ENCODE results near the gene TFB1M.

TFB1M gene

DNA sequence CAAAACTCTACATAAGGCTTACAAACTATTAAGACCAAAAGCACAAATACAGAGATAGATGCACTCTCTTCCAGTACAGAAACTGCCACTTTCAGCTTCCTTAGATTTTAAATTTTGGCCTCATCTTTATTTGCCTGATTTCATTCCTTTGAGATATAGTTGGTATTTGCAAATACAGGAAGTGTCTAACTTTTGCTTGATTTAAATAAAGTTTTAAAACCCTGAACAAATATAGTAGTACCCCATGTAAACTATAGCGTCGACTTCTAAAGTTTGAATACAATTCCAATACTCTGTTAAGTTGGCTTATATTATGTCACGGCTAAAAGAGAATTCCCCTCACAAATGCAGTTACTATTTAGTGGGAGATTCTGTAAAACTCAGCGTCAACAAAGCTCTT, 51.6 kb downstream of the TFB1M start:
- no peak for DNase-seq

DNA sequence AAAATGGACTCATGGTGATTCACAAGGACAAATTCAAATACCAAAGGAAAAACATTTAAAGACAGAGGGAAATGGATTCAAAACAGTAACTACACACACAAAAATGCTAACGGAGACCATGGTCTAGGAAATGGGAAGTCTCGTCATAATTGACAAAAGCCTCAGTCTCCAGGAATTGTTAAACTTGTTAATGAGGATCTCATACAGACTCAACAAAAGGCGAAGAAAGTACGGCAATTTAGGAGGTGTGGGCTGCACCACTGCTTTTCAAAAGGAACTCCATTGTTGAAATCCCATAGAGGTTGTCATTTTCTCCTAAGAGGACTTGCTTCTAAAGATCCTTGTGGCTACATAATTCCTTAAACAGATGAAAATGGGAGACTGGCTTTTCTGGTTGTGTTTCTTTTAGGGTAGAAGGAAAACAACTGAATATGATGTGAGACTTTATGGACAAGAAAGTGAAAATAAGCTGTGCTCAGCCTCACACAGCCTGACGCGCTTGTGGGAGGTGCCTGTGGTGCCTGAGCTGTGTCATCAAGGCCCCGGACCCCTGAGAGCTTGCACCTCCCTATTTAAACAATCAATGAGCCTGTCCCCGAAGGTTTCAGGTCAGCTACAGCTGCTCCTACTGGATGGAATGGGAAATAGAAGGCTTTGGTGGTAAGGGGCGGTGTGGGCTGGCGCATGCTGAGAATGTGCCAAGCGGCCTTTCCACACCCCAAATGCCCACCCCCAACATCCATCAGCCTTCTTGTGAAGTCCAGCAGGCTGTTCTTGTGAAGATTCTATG, 53.0 kb downstream of the TFB1M start:
- DNase-seq = no peak

DNA sequence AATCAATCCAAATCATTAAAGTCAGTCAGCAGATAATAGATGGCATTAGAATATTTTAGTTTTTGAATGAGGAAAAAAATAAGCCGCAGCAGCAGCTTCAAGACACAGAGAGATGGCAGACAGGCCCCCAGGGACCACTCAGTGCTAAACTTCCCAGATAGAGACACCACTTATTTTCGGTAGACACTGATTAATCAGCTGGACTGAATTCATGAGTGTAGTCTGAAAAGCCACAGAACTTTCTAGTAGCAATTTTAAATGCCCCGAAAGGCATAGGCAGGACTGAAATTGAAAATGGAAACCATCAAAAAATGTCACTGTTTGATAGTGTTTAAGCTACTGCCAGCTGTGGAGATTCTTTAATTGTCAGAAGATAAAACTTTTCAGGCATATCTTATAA, 53.6 kb downstream of the TFB1M start:
- no peak for DNase-seq

DNA sequence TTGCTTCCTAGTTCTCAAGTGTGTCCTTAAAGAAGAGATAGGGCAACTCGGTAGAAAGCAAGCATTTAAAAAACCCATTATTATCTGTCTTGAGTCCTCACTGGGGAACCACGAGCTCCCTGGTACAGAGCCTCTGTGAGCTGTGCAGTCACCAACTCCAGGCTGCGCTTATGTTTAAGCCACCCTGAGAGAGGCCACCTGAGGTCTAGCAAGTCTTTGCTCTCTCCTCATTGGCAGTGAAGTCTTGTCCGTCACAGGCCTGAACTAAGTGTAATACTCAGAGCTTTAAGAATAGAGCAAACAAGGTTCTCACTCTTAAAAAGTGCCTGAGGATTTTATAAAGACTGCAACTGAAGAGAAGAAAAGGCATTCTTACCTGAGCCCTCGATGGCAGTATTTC, 54.4 kb downstream of the TFB1M start:
- DNase-seq = no peak

- no peak for DNase-seq
Measured at GRCh38 chr6:155259204-155259603, 55.1 kb downstream of the TFB1M start.

DNA sequence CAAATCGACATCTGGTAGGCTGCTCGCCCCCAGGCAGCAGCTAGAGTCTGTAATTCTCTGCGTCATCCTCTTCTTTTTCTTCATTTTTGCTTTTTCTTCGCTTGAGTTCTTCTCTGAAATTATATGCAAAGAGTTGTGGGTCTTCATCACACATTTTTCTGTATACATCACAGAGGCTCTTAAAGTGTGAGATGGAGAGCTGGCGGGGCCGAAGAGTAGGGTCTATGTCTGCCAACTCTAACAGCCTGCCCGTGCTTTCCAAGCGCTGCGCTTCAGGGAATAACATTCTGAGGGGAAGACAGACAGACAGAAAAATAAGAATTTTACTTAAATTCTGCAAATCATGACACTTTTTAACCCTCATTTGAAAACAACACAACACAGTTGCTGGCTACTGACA, 56.5 kb downstream of the TFB1M start:
- DNase-seq = no peak

DNA sequence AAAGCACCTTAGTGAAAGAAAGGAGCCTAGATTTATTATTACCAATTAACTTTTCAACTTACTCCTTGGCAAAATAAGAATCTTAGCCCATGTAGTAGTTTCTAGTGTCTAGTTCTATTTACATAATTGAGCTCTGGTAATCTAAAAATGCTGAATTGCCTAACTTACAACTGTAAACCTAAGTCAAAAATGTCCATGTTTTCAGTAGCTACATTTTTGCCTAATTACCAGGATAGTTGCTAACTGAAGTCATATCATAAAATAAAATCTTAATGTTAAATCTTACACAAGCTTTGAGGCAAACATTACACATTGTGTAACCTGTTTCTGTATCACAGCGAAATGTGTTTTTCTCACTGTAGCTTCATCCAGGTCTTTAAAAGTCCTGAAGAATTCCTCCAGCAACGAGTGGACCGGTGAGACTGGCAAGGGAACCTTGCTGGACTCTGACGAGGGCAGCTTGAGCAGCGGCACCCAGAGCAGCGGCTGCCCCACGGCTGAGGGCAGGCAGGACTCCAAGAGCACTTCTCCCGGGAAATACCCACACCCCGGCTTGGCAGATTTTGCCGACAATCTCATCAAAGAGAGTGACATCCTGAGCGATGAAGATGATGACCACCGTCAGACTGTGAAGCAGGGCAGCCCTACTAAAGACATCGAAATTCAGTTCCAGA, 58.0 kb downstream of the TFB1M start:
- no peak for DNase-seq

DNA sequence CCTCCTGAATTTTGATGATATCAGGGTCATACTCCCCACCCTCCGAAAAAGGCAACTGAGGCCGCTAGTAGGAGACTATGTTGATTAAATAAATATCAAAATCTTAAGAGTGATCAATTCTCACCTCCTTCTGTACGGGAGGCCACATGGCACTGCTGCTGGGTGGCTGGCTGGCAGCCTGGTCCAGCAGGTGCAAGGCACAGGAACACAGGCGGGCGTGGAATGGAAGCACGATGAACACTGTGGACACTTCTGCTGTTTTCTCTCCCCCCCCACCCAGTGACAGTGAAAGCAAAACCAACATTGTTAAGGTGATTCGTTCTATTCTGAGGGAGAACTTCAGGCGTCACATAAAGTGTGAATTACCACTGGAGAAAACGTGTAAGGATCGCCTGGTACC, 60.1 kb downstream of the TFB1M start:
- DNase-seq = no peak

DNA sequence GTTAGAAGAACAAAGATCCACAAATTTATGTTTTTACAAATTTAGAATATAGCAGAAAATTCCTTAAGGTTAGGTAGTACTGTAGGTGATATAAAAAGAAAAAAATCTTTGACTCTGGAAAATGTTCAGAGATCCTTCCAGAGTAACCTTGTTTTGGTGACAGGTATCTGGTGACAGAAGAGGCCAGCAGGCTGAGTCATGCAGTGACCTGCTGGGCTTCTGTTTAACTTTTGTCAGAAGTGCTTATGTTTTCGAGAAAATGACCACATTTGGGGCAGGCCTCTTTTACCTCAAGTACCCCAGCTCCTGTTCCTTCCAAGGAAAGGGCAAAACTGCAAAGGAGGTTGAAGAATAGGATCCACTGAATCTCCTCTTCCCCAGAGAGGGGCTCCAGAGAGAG, 60.9 kb downstream of the TFB1M start:
- DNase-seq = no peak

- no peak for DNase-seq
Measured at GRCh38 chr6:155252581-155252980, 61.7 kb downstream of the TFB1M start.

DNA sequence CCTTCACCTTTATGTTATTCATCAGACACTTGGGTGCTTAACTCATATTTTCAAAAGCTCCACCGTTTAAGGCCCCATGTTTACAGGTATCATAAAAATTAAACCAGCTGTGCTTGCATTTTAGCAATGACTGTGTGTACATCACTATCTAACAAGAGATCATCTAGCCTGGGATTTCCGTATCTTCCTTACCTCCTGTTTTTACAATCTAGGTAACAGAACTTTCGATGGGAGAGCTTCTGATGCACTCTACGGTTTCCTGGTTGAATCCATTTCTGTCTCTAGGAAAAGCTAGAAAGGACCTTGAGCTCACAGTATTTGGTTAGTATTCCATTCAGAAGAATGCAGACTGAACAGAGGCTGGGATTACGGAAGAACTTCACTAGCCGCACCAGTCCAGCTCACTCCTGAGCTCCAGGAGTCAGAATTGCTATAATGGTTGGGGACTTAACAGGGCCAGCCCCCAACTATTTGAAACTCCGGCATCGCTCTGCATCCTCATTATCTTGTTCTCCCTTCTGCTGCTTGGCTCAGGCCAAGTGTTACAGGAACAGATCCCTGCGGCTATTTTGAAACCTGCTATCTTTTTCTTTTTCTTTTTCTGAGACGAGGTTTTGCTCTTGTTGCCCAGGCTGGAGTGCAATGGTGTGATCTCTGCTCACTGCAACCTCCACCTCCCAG, 63.4 kb downstream of the TFB1M start:
- no peak for DNase-seq

- DNase-seq = peak; percentile 26 to 28
Measured at GRCh38 chr6:155248008-155249001, 66.0 kb downstream of the TFB1M start.

GRCh38 chr6:155247618-155248007, 66.7 kb downstream of the TFB1M start:
- DNase-seq = no peak

DNA sequence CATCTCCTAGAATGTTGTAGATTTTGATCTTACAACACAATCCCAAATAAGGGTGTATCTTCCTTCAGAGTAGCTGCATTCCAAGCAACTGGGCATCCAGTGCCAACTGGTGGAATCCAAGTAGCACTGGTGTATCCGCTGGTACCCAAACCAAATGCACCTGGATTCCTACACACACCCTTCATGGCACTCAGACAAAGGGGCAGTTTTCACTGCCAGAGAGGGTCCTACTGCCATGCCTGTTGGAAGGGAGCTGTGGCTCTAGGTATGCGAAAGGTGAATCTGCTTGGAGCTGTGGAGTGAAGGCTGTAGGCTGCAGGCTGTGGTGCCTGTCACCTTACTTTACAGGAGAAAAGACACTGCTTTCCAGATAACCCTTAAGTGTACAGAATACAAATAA, 67.5 kb downstream of the TFB1M start:
- DNase-seq = no peak

GRCh38 chr6:155245831-155246230, 68.5 kb downstream of the TFB1M start:
- no peak for DNase-seq

GRCh38 chr6:155245193-155245592, 69.1 kb downstream of the TFB1M start:
- DNase-seq = no peak

- no peak for DNase-seq
Measured at GRCh38 chr6:155244434-155244833, 69.8 kb downstream of the TFB1M start.

GRCh38 chr6:155241966-155242365, 72.3 kb downstream of the TFB1M start:
- DNase-seq = no peak

DNA sequence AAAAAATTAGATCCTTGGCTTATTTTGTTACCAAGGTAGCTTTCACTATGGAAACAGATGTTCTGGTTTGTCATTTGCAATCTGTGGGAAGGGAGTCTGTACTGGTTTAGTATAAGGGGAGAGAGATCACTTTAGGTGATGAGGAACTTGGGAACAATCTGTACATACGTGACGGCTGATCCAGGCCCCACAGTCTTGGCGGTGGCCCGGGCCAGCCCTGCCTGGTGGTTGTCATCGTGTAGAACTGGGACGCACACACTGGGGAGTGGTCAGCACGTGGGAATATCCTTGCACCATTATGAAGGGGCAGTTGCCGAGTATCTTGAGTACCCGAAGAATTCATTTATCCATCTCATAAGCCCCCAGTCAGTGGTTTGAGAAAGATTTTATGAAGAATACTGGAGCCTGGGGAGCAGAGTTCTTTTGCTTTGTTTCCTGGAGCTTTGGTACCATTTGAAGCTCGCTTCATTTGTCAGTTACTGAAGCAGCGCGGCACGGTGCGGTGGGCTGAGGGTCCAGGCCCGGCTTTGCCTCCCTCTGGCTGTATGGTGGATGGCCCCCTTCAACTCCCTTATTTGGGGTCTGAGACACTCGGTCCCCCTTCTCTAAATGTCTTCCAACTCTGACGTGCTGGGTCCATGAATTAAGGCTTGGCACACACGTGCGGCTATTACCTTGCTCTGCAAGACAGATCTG, 73.2 kb downstream of the TFB1M start:
- DNase-seq = no peak

GRCh38 chr6:155237613-155238012, 76.7 kb downstream of the TFB1M start:
- no peak for DNase-seq

GRCh38 chr6:155235087-155235486, 79.2 kb downstream of the TFB1M start:
- no peak for DNase-seq

- DNase-seq = no peak
Measured at GRCh38 chr6:155234687-155235086, 79.6 kb downstream of the TFB1M start.

Data from stimulated activated CD4-positive, alpha-beta T cell treated with anti-CD3 and anti-CD28 coated beads, Interleukin-2, amount 100 ng/mL, for 24 hours (primary cell).